PC-3 (cell line): ENCODE measurements around the gene NR1H4. TPM values are rescaled to one million over a fixed set of nuclear protein-coding genes. Genes with fewer than 3 reads are reported as not detected.

Experiments
- ATAC-seq: fragments of 200-7000 bp; cut with Tn5 transposase; 2 replicates; pipeline ENCODE4 v1.9.1; 2020; ENCODE audit warnings: mild to moderate bottlenecking, moderate library complexity
- BruUV-seq: library from RNA; stranded (reverse); fragments of 400-500 nt; replicated peaks from 2 replicates; lab custom pipeline; 2021; lab: Mats Ljungman, UMichigan
- CTCF ChIA-PET: fragments of 300-600 bp; sonication (Branson Sonifier 250); formaldehyde crosslinking; loops from one replicate; lab custom pipeline; 2022; ENCODE audit warnings: antibody characterized with exemption; lab: Charles Lee
- POLR2A ChIA-PET: fragments of 300-600 bp; sonication (Branson Sonifier 250); formaldehyde crosslinking; loops from one replicate; lab custom pipeline; 2022; ENCODE audit warnings: antibody characterized with exemption; ENCODE audit not compliant: unreplicated experiment; lab: Charles Lee
- DNase-seq: peaks from one replicate; pipeline ENCODE4 v3.0.0-alpha.2; 2015
- H2AFZ ChIP-seq: fragments of 300-600 bp; sonication (generic); 2 replicates; pipeline ENCODE4 v1.6.0; 2016; ENCODE audit warnings: antibody characterized with exemption, low read length
- H3F3A ChIP-seq: fragments of 300-600 bp; sonication (generic); one replicate; pipeline ENCODE4 v1.6.0; 2017; ENCODE audit warnings: antibody characterized with exemption, low read length, control low read depth, mild to moderate bottlenecking; ENCODE audit not compliant: unreplicated experiment
- H3K27ac ChIP-seq: fragments of 300-600 bp; sonication (generic); 2 replicates; pipeline ENCODE4 v1.5.1; 2016; ENCODE audit warnings: mild to moderate bottlenecking, low read length
- H3K27me3 ChIP-seq: fragments of 300-600 bp; sonication (generic); 2 replicates; pipeline ENCODE4 v1.6.1; 2016; ENCODE audit warnings: low read length, mixed read lengths
- H3K36me3 ChIP-seq: fragments of 300-600 bp; sonication (generic); 2 replicates; pipeline ENCODE4 v1.6.1; 2016; ENCODE audit warnings: low read depth, mixed run types, low read length, mixed read lengths
- H3K4me1 ChIP-seq: fragments of 300-600 bp; sonication (generic); 2 replicates; pipeline ENCODE4 v1.5.1; 2016; ENCODE audit warnings: low read length; ENCODE audit not compliant: insufficient read depth
- H3K4me2 ChIP-seq: fragments of 300-600 bp; sonication (generic); 2 replicates; pipeline ENCODE4 v1.6.0; 2016; ENCODE audit warnings: low read length
- H3K4me3 ChIP-seq: fragments of 300-600 bp; sonication (generic); 2 replicates; pipeline ENCODE4 v1.5.1; 2016; ENCODE audit warnings: mild to moderate bottlenecking, low read length, mixed read lengths
- H3K79me2 ChIP-seq: fragments of 300-600 bp; sonication (generic); 2 replicates; pipeline ENCODE4 v1.6.1; 2017; ENCODE audit warnings: low read length, mixed read lengths
- H3K9ac ChIP-seq: fragments of 300-600 bp; sonication (generic); 2 replicates; pipeline ENCODE4 v1.6.0; 2016; ENCODE audit warnings: mild to moderate bottlenecking, low read length
- H3K9me2 ChIP-seq: fragments of 300-600 bp; sonication (generic); replicated peaks from 2 replicates; pipeline ENCODE4 v1.6.1; 2016; ENCODE audit warnings: mixed run types, low read length, mixed read lengths
- H3K9me3 ChIP-seq: fragments of 300-600 bp; sonication (generic); 2 replicates; pipeline ENCODE4 v1.6.1; 2016; ENCODE audit warnings: low read length, mixed read lengths
- H4K20me1 ChIP-seq: fragments of 300-600 bp; sonication (generic); 2 replicates; pipeline ENCODE4 v1.6.1; 2016; ENCODE audit warnings: low read length, mixed read lengths
- CTCF ChIP-seq: fragments of 300-600 bp; sonication (generic); conservative IDR thresholded peaks from 2 replicates; pipeline ENCODE4 v1.5.1; 2017; ENCODE audit warnings: antibody characterized with exemption, low read depth, mild to moderate bottlenecking, low read length
- EZH2 ChIP-seq: fragments of 300-600 bp; sonication (generic); IDR thresholded peaks from one replicate; pipeline ENCODE4 v1.6.1; 2017; ENCODE audit warnings: antibody characterized with exemption, mild to moderate bottlenecking, low read length; ENCODE audit not compliant: unreplicated experiment
- EZH2phosphoT487 ChIP-seq: fragments of 300-600 bp; sonication (generic); IDR thresholded peaks from 2 replicates; pipeline ENCODE4 v1.6.1; 2018; ENCODE audit warnings: mild to moderate bottlenecking, antibody characterized with exemption, low read length, borderline replicate concordance
- intact Hi-C: fragments of 100-400 bp; cut with micrococcal nuclease; formaldehyde crosslinking; loops from 2 replicates; pipeline ENCODE4 v1.9.0; 2023
- total RNA-seq: library from RNA; depleted of rRNA; stranded (reverse); fragments of >200 nt; gene quantifications from 2 replicates; pipeline ENCODE4 v1.2.3, GENCODE V29; 2014

The NR1H4 gene
- total RNA-seq, 1 experiment from 2014 or later = not detected

- ATAC-seq = no peak
- intact Hi-C loops = no loop called here
- no peaks in the 10 kb centered on the region for H3K4me1 ChIP-seq
- no TSS peak for BruUV-seq
- no peak overlapping the region for H3K4me3 ChIP-seq
- H2AFZ ChIP-seq = no peak overlapping the region
- H4K20me1 ChIP-seq = no peaks in the 10 kb centered on the region
- H3K27ac ChIP-seq = no peak overlapping the region
- H3K36me3 ChIP-seq = no peaks in the 10 kb centered on the region
- ChIA-PET CTCF (no interaction called here), POLR2A (no interaction called here)
- no peaks in the 10 kb centered on the region for H3K9me3 ChIP-seq
- no peaks in the 10 kb centered on the region for H3K9me2 ChIP-seq
- no peak for TF ChIP-seq CTCF
- no peak overlapping the region for H3K9ac ChIP-seq
- peaks cover 36% of the 10 kb centered on the region for H3K27me3 ChIP-seq
- H3K79me2 ChIP-seq = no peaks in the 10 kb centered on the region
- no peak overlapping the region for H3K4me2 ChIP-seq
- no peak for DNase-seq
- H3F3A ChIP-seq = no peaks in the 10 kb centered on the region
Measured at GRCh38 chr12:100461330-100461973, 12.2 kb upstream of the NR1H4 start.

DNA sequence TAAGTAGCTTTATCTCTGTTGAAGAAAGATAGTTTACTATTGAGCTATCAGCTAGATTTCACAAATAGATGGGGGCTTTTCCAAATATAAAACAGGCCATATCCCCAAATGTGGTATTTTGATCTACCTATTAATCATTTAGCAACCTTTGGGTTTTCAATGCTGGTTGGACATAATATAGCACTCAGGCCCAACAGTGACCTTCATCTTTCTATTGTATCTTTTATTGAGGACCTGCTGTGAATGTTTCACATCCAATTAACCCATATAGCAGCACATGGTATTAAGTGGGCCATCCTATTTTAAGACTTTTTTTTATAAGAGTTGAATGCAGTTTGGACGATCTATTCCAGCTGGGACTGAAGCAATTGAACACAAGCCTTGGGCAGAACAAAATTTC is 10.0 kb upstream of the NR1H4 start:
- POLR2A ChIA-PET = no interaction called here

DNA sequence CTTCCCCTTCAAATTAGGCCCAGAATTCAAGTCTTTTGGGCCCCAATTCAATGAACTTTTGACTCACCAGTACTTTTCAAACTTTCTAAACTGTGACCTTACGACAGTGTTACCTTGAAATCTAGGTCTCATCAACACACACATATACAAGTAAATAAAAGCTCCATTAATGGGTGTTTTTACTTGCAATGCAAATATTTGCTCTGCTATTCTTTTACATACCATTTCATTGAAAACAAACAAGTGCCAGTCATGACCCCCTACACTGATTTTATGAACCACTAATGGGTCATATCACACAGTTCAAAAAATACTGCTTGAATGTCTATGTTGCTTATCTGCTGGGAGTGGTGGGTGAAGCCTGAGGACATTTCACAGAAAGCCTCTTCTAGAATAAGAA is 9.1 kb upstream of the NR1H4 start:
- BruUV-seq = no TSS peak
- Histone ChIP-seq H3K27me3 (peaks cover 20% of the 10 kb centered on the region), H3K79me2 (no peaks in the 10 kb centered on the region), H4K20me1 (no peaks in the 10 kb centered on the region), H2AFZ (no peak overlapping the region), H3K9ac (no peak overlapping the region), H3K4me2 (no peak overlapping the region), H3K9me3 (no peaks in the 10 kb centered on the region), H3F3A (no peaks in the 10 kb centered on the region), H3K4me1 (no peaks in the 10 kb centered on the region), H3K4me3 (no peak overlapping the region), H3K9me2 (no peaks in the 10 kb centered on the region), H3K27ac (no peak overlapping the region), H3K36me3 (no peaks in the 10 kb centered on the region)
- ATAC-seq (no peak), DNase-seq (no peak)
- TF ChIP-seq EZH2phosphoT487 = no peak
- TF ChIP-seq CTCF = no peak
- no peak for TF ChIP-seq EZH2
- ChIA-PET CTCF (no interaction called here), POLR2A (no interaction called here)
- intact Hi-C loops = no loop called here

More for the DNA sequence above, 10.0 kb upstream of the NR1H4 start:
- H3K79me2 ChIP-seq = no peaks in the 10 kb centered on the region
- CTCF ChIA-PET = no interaction called here
- no peaks in the 10 kb centered on the region for H3K9me2 ChIP-seq
- intact Hi-C loops = no loop called here
- H3K27ac ChIP-seq = no peak overlapping the region
- H3K4me1 ChIP-seq = no peaks in the 10 kb centered on the region
- no peak for TF ChIP-seq EZH2
- TF ChIP-seq CTCF = no peak
- no peak for TF ChIP-seq EZH2phosphoT487
- H3K36me3 ChIP-seq = no peaks in the 10 kb centered on the region
- H3K9me3 ChIP-seq = no peaks in the 10 kb centered on the region
- no peaks in the 10 kb centered on the region for H3F3A ChIP-seq
- H2AFZ ChIP-seq = no peak overlapping the region
- no peaks in the 10 kb centered on the region for H4K20me1 ChIP-seq
- H3K4me3 ChIP-seq = no peak overlapping the region
- no TSS peak for BruUV-seq
- H3K9ac ChIP-seq = no peak overlapping the region
- ATAC-seq = no peak
- DNase-seq = no peak
- peaks cover 19% of the 10 kb centered on the region for H3K27me3 ChIP-seq
- no peak overlapping the region for H3K4me2 ChIP-seq
